ENCODE results near the gene MAN2A1. TPM values are rescaled to one million over a fixed set of nuclear protein-coding genes. Genes with fewer than 3 reads are reported as not detected.
"Not testable (repeated sequence)": the region's sequence is repeated elsewhere in the genome, so short reads cannot be mapped to it uniquely, and the experiment has no call there.

MAN2A1 gene
- total and polyA plus RNA-seq, 2 experiments from 2014 or later, result 4.4 to 8.6 TPM

GRCh38 chr5:109830955-109831502 lies 141.3 kb downstream of the MAN2A1 start:
- Histone ChIP-seq H3K27ac (no peak overlapping the region), H3K4me1 (ENCODE audit: low read depth) (no peaks in the 10 kb centered on the region), H3K36me3 (no peaks in the 10 kb centered on the region), H3K27me3 (no peaks in the 10 kb centered on the region), H3K9me3 (ENCODE audit: low read depth) (no peaks in the 10 kb centered on the region), H3K4me3 (no peak overlapping the region)
- no peak for DNase-seq (ENCODE audit: low read depth in 1 of 2, low spot score in 1 of 2)
- no peak for TF ChIP-seq CTCF (IDR thresholded peaks at IDR 0.05; ENCODE audit: low read depth, low read length)

GRCh38 chr5:109832207-109833188 lies 142.8 kb downstream of the MAN2A1 start:
- not testable (repeated sequence) for H3K9me3 ChIP-seq (ENCODE audit: low read depth); H3K27ac ChIP-seq; H3K4me3 ChIP-seq; H3K27me3 ChIP-seq; H3K4me1 ChIP-seq (ENCODE audit: low read depth); DNase-seq (ENCODE audit: low read depth in 1 of 2, low spot score in 1 of 2); H3K36me3 ChIP-seq

- TF ChIP-seq CTCF (IDR thresholded peaks at IDR 0.05; ENCODE audit: low read depth, low read length), result no peak
Observed at GRCh38 chr5:109833946-109834345, 144.2 kb downstream of the MAN2A1 start.

GRCh38 chr5:109836280-109836679 lies 146.6 kb downstream of the MAN2A1 start:
- no peak for TF ChIP-seq CTCF (IDR thresholded peaks at IDR 0.05; ENCODE audit: low read depth, low read length)
- DNase-seq (ENCODE audit: low read depth in 1 of 2, low spot score in 1 of 2), result no peak
- H3K36me3 ChIP-seq, result no peaks in the 10 kb centered on the region
- H3K4me3 ChIP-seq, result no peak overlapping the region
- H3K4me1 ChIP-seq (ENCODE audit: low read depth), result no peaks in the 10 kb centered on the region
- no peak overlapping the region for H3K27ac ChIP-seq
- H3K27me3 ChIP-seq, result no peaks in the 10 kb centered on the region
- H3K9me3 ChIP-seq (ENCODE audit: low read depth), result no peaks in the 10 kb centered on the region

More at GRCh38 chr5:109833946-109834345, 144.2 kb downstream of the MAN2A1 start:
- no peaks in the 10 kb centered on the region for H3K4me1 ChIP-seq (ENCODE audit: low read depth)
- H3K9me3 ChIP-seq (ENCODE audit: low read depth), result no peaks in the 10 kb centered on the region
- H3K36me3 ChIP-seq, result no peaks in the 10 kb centered on the region
- no peak overlapping the region for H3K4me3 ChIP-seq
- H3K27me3 ChIP-seq, result no peaks in the 10 kb centered on the region
- DNase-seq (ENCODE audit: low read depth in 1 of 2, low spot score in 1 of 2), result no peak
- no peak overlapping the region for H3K27ac ChIP-seq

- Histone ChIP-seq H3K27me3 (no peaks in the 10 kb centered on the region), H3K9me3 (ENCODE audit: low read depth) (no peaks in the 10 kb centered on the region), H3K27ac (no peak overlapping the region), H3K36me3 (no peaks in the 10 kb centered on the region), H3K4me3 (no peak overlapping the region), H3K4me1 (ENCODE audit: low read depth) (no peaks in the 10 kb centered on the region)
- no peak for DNase-seq (ENCODE audit: low read depth in 1 of 2, low spot score in 1 of 2)
- TF ChIP-seq CTCF (IDR thresholded peaks at IDR 0.05; ENCODE audit: low read depth, low read length), result no peak
Observed at GRCh38 chr5:109837231-109837861, 147.6 kb downstream of the MAN2A1 start.
